G401.6 (cell line): Measurements from ENCODE around the gene JAKMIP2.

ENCODE experiments used
- FAIRE-seq: peaks from 2 replicates; lab custom pipeline; 2012; peaks lifted over from hg19 to GRCh38; lab: Jason Lieb, UNC

Gene JAKMIP2

GRCh38 chr5:147697380-147697779 lies 85.1 kb downstream of the JAKMIP2 start:
- FAIRE-seq, result no peak

GRCh38 chr5:147694772-147695171 lies 87.8 kb downstream of the JAKMIP2 start:
- FAIRE-seq, result no peak

GRCh38 chr5:147693233-147693632 lies 89.3 kb downstream of the JAKMIP2 start:
- no peak for FAIRE-seq

- no peak for FAIRE-seq
Measured at GRCh38 chr5:147691130-147691529, 91.4 kb downstream of the JAKMIP2 start.

GRCh38 chr5:147690595-147690994 lies 91.9 kb downstream of the JAKMIP2 start:
- no peak for FAIRE-seq

GRCh38 chr5:147689426-147689825 lies 93.1 kb downstream of the JAKMIP2 start:
- FAIRE-seq, result no peak

GRCh38 chr5:147688656-147689356 lies 93.7 kb downstream of the JAKMIP2 start:
- FAIRE-seq, result no peak

- FAIRE-seq, result no peak
Measured at GRCh38 chr5:147687118-147687517, 95.4 kb downstream of the JAKMIP2 start.

GRCh38 chr5:147686421-147686820 lies 96.1 kb downstream of the JAKMIP2 start:
- no peak for FAIRE-seq

- no peak for FAIRE-seq
Measured at GRCh38 chr5:147685993-147686392, 96.5 kb downstream of the JAKMIP2 start.

- FAIRE-seq, result no peak
Measured at GRCh38 chr5:147675168-147675567, 107.4 kb downstream of the JAKMIP2 start.

- FAIRE-seq, result no peak
Measured at GRCh38 chr5:147674411-147674810, 108.1 kb downstream of the JAKMIP2 start.

GRCh38 chr5:147673791-147674190 lies 108.7 kb downstream of the JAKMIP2 start:
- no peak for FAIRE-seq

- FAIRE-seq, result no peak
Measured at GRCh38 chr5:147673266-147673665, 109.3 kb downstream of the JAKMIP2 start.

GRCh38 chr5:147671365-147671764 lies 111.2 kb downstream of the JAKMIP2 start:
- no peak for FAIRE-seq

- no peak for FAIRE-seq
Measured at GRCh38 chr5:147670815-147671214, 111.7 kb downstream of the JAKMIP2 start.

- no peak for FAIRE-seq
Measured at GRCh38 chr5:147669169-147669869, 113.2 kb downstream of the JAKMIP2 start.

GRCh38 chr5:147668385-147668784 lies 114.1 kb downstream of the JAKMIP2 start:
- FAIRE-seq, result no peak

- no peak for FAIRE-seq
Measured at GRCh38 chr5:147667363-147667762, 115.2 kb downstream of the JAKMIP2 start.

GRCh38 chr5:147666419-147666818 lies 116.1 kb downstream of the JAKMIP2 start:
- no peak for FAIRE-seq

- no peak for FAIRE-seq
Measured at GRCh38 chr5:147661541-147661940, 121.0 kb downstream of the JAKMIP2 start.

- no peak for FAIRE-seq
Measured at GRCh38 chr5:147659166-147659929, 123.2 kb downstream of the JAKMIP2 start.

GRCh38 chr5:147658293-147658932 lies 124.1 kb downstream of the JAKMIP2 start:
- FAIRE-seq, result no peak
